ENCODE measurements around the gene ZFYVE28. TPM values are rescaled to one million over a fixed set of nuclear protein-coding genes. Genes with fewer than 3 reads are reported as not detected.

Gene ZFYVE28
- total and polyA plus RNA-seq, 2 of the 8 experiments (the other 6 are each of a cell fraction or from before 2014, with no cell fraction given) = 1.7 to 4.9 TPM

- no peak overlapping the region for H3K4ac ChIP-seq (replicated peaks; ENCODE audit: insufficient read length, low read depth, low read length)
- no peak overlapping the region for H2BK120ac ChIP-seq (replicated peaks; ENCODE audit: low read depth, low read length)
- POLR2A ChIA-PET (ENCODE audit: partially characterized antibody) = no interaction called here
- H2BK5ac ChIP-seq (ENCODE audit: low read depth, low read length) = 0 out of 2 replicates have a peak overlapping the region, but pooled peaks have one; percentile 49
- no peak overlapping the region for H3K27ac ChIP-seq (ENCODE audit: low read depth, low read length)
- no peaks in the 10 kb centered on the region for H3K27me3 ChIP-seq (replicated peaks in 1 of 4; ENCODE audit: control insufficient read depth in 3 of 4, extremely low read depth in 1 of 4, insufficient read depth in 3 of 4, low read length in 3 of 4)
- no peak overlapping the region for H2BK12ac ChIP-seq (ENCODE audit: low read depth, low read length)
- FAIRE-seq = no peak
- H4K5ac ChIP-seq (ENCODE audit: insufficient read length, low read depth, low read length) = no peak overlapping the region
- H3K79me2 ChIP-seq (ENCODE audit: control insufficient read depth in 1 of 2, insufficient read depth in 2 of 2, low read length in 2 of 2) = no peaks in the 10 kb centered on the region
- H3K4me2 ChIP-seq (ENCODE audit: insufficient read depth in 1 of 2, low read depth in 2 of 2, low read length in 2 of 2) = no peak overlapping the region
- DNase-seq (ENCODE audit: low read depth in 1 of 2, low spot score in 2 of 2) = no peak
- H4K8ac ChIP-seq (ENCODE audit: extremely low read depth, insufficient read depth, low read length) = no peak overlapping the region
- CTCF ChIA-PET (ENCODE audit: partially characterized antibody) = interaction anchor here (1.2 kb wide), 1 partner anchor 16 kb away, joined by 3 read pairs; no protein-coding TSS in a partner anchor
- no peak overlapping the region for H2AK5ac ChIP-seq (ENCODE audit: low read depth, low read length)
- no peak overlapping the region; a peak in 1 of 7 replicates for H3K9ac ChIP-seq (replicated peaks in 1 of 4; ENCODE audit: extremely low read depth in 1 of 4, low read depth in 3 of 4, low read length in 3 of 4)
- no peak overlapping the region for H2BK15ac ChIP-seq (ENCODE audit: low read length)
- H3K23ac ChIP-seq (ENCODE audit: insufficient read length) = no peak overlapping the region
- no peaks in the 10 kb centered on the region for H3K23me2 ChIP-seq (ENCODE audit: low read depth, low read length)
- peaks cover 0 to 5% (median 2%) of the 10 kb centered on the region in 4 experiments; a peak in 2 of 8 replicates for H3K36me3 ChIP-seq (ENCODE audit: control insufficient read depth in 2 of 4, insufficient read depth in 4 of 4, low read length in 3 of 4)
- no peaks in the 10 kb centered on the region for H3K79me1 ChIP-seq (ENCODE audit: low read depth, low read length)
- H3K9me3 ChIP-seq (ENCODE audit: insufficient read depth in 2 of 2, low read depth in 1 of 2, low read length in 1 of 2) = no peaks in the 10 kb centered on the region
- 0 out of 7 replicates have a peak, but pooled peaks cover 0 to 4% (median 0%) of the 10 kb centered on the region in 4 experiments for H3K4me1 ChIP-seq (replicated peaks in 1 of 4; ENCODE audit: control insufficient read depth in 3 of 4, insufficient read depth in 4 of 4, low read length in 3 of 4)
- no peak overlapping the region for H3K56ac ChIP-seq (replicated peaks; ENCODE audit: insufficient read length, low read depth, low read length)
- peaks cover 0 to 5% of the 10 kb centered on the region in 2 experiments for H4K20me1 ChIP-seq (replicated peaks in 1 of 2; ENCODE audit: control insufficient read depth in 1 of 2, insufficient read depth in 2 of 2, low read length in 2 of 2)
- H3K4me3 ChIP-seq (ENCODE audit: extremely low read depth in 1 of 4, insufficient read depth in 2 of 4, low read depth in 3 of 4, low read length in 4 of 4) = no peak overlapping the region
- 88% methylated on average over 32 of the region's 32 CpGs; no CpG with 5 or more reads in 1 of the 2 experiments for WGBS, 2 experiments (ENCODE audit: extremely low coverage in 1 of 2, insufficient coverage in 1 of 2, insufficient read length in 1 of 2, insufficient replicate concordance in 2 of 2, low coverage in 1 of 2, low lambda C conversion rate in 2 of 2, missing lambda C conversion rate in 1 of 2)
- no peak overlapping the region for H2AFZ ChIP-seq (ENCODE audit: low read length)
- H4K91ac ChIP-seq (replicated peaks; ENCODE audit: insufficient read length, low read length) = no peak overlapping the region
- no peak overlapping the region for H3K14ac ChIP-seq (ENCODE audit: insufficient read length)
- no peak overlapping the region for H3K18ac ChIP-seq (ENCODE audit: extremely low read depth, low read length)
- no peak overlapping the region for H2BK20ac ChIP-seq (ENCODE audit: low read length)
- no peak for TF ChIP-seq HDAC6 (IDR thresholded peaks at IDR 0.05; ENCODE audit: low read depth, low read length)
- no peak for TF ChIP-seq MAX (IDR thresholded peaks at IDR 0.05)
- TF ChIP-seq SUZ12 (IDR thresholded peaks at IDR 0.05; ENCODE audit: low read length) = no peak
- TF ChIP-seq RNF2 (IDR thresholded peaks at IDR 0.05; ENCODE audit: borderline replicate concordance, low read depth, low read length, missing control alignments, poor library complexity, severe bottlenecking) = no peak
- no peak for TF ChIP-seq SP1 (IDR thresholded peaks at IDR 0.05; ENCODE audit: low read depth, low read length)
- no peak for TF ChIP-seq MAFK (IDR thresholded peaks at IDR 0.05; ENCODE audit: low read depth, low read length)
- no peak for TF ChIP-seq CTCF (IDR thresholded peaks at IDR 0.05; ENCODE audit: control extremely low read depth in 1 of 3, insufficient read depth in 1 of 3, low read depth in 1 of 3, low read length in 3 of 3)
- no peak for TF ChIP-seq CBX5 (IDR thresholded peaks at IDR 0.05; ENCODE audit: low read depth, low read length)
Observed at GRCh38 chr4:2253160-2254084, 165.0 kb downstream of the ZFYVE28 start.

Measured in H1 (cell line).